Neutrophil (primary cell): ENCODE measurements around the gene SLTM.
"Not testable (repeated sequence)": the region's sequence is repeated elsewhere in the genome, so short reads cannot be mapped to it uniquely, and the experiment has no call there.

Experiments used
- H3K27ac ChIP-seq: fragments of 200-600 bp; sonication (generic); 2 replicates; pipeline ENCODE4 v1.5.1; 2016; ENCODE audit warnings: mild to moderate bottlenecking, moderate library complexity
- H3K27me3 ChIP-seq: fragments of 200-600 bp; sonication (generic); 2 replicates; pipeline ENCODE4 v1.6.0; 2016; ENCODE audit warnings: mild to moderate bottlenecking
- H3K36me3 ChIP-seq: fragments of 200-600 bp; sonication (generic); 2 replicates; pipeline ENCODE4 v1.5.1; 2017
- H3K4me1 ChIP-seq, 2 experiments: fragments of 200-600 bp in 1 of 2; sonication (generic) in 1 of 2; 1 replicate in 1 of 2; 2 replicates in 1 of 2; pipeline versions ENCODE4 v1.5.1 to v1.6.1; 2013 to 2016; ENCODE audit warnings: low read depth in 1 of 2, low read length in 1 of 2, mild to moderate bottlenecking in 1 of 2, moderate library complexity in 1 of 2; ENCODE audit not compliant: control insufficient read depth in 1 of 2, insufficient read depth in 1 of 2
- H3K4me3 ChIP-seq, 2 experiments: fragments of 200-600 bp in 1 of 2; sonication (generic) in 1 of 2; 1 replicate in 1 of 2; 2 replicates in 1 of 2; pipeline ENCODE4 v1.5.1; 2013 to 2016; ENCODE audit warnings: low read depth in 1 of 2, low read length in 1 of 2, mild to moderate bottlenecking in 1 of 2, moderate library complexity in 1 of 2
- H3K9me3 ChIP-seq: fragments of 200-600 bp; sonication (generic); 2 replicates; pipeline ENCODE4 v1.5.1; 2016
- CTCF ChIP-seq: fragments of 200-600 bp; sonication (generic); IDR thresholded peaks from 2 replicates; pipeline ENCODE4 v1.5.1; 2016; ENCODE audit warnings: antibody characterized with exemption

The SLTM gene

GRCh38 chr15:58924327-58924726 is 9.2 kb downstream of the SLTM start:
- Histone ChIP-seq H3K27me3 (no peaks in the 10 kb centered on the region), H3K4me1 (no peaks in the 10 kb centered on the region), H3K4me3 (no peak overlapping the region), H3K27ac (no peak overlapping the region), H3K9me3 (no peaks in the 10 kb centered on the region), H3K36me3 (peaks cover 45% of the 10 kb centered on the region)
- TF ChIP-seq CTCF, result no peak

GRCh38 chr15:58923696-58924300 is 9.7 kb downstream of the SLTM start:
- Histone ChIP-seq H3K36me3 (peaks cover 41% of the 10 kb centered on the region), H3K27ac (no peak overlapping the region)
- no peak for TF ChIP-seq CTCF

GRCh38 chr15:58923284-58923683 is 10.2 kb downstream of the SLTM start:
- peaks cover 36% of the 10 kb centered on the region for H3K36me3 ChIP-seq
- H3K4me1 ChIP-seq, result no peaks in the 10 kb centered on the region
- H3K4me3 ChIP-seq, result no peak overlapping the region
- no peaks in the 10 kb centered on the region for H3K9me3 ChIP-seq
- H3K27ac ChIP-seq, result no peak overlapping the region
- TF ChIP-seq CTCF, result no peak
- H3K27me3 ChIP-seq, result no peaks in the 10 kb centered on the region

More at GRCh38 chr15:58923696-58924300, 9.7 kb downstream of the SLTM start:
- Histone ChIP-seq H3K4me1 (no peaks in the 10 kb centered on the region), H3K9me3 (no peaks in the 10 kb centered on the region), H3K4me3 (no peak overlapping the region), H3K27me3 (no peaks in the 10 kb centered on the region)

GRCh38 chr15:58921267-58921790 is 12.2 kb downstream of the SLTM start:
- Histone ChIP-seq H3K27me3 (no peaks in the 10 kb centered on the region), H3K4me3 (no peak overlapping the region), H3K27ac (no peak overlapping the region), H3K36me3 (peaks cover 22% of the 10 kb centered on the region), H3K4me1 (peaks cover 0 to 3% of the 10 kb centered on the region in 2 experiments), H3K9me3 (no peaks in the 10 kb centered on the region)
- TF ChIP-seq CTCF, result no peak

- not testable (repeated sequence) for H3K4me3 ChIP-seq, H3K4me1 ChIP-seq, H3K9me3 ChIP-seq, H3K27ac ChIP-seq, H3K27me3 ChIP-seq
- peaks cover 22% of the 10 kb centered on the region for H3K36me3 ChIP-seq
Measured at GRCh38 chr15:58920447-58920846, 13.0 kb downstream of the SLTM start.

GRCh38 chr15:58919232-58919631 is 14.2 kb downstream of the SLTM start:
- no peak for TF ChIP-seq CTCF
- no peaks in the 10 kb centered on the region for H3K27me3 ChIP-seq
- H3K4me3 ChIP-seq, result no peak overlapping the region
- H3K9me3 ChIP-seq, result no peaks in the 10 kb centered on the region
- peaks cover 34% of the 10 kb centered on the region for H3K36me3 ChIP-seq
- H3K27ac ChIP-seq, result no peak overlapping the region
- H3K4me1 ChIP-seq, result peaks cover 0 to 3% of the 10 kb centered on the region in 2 experiments
